ENCODE results near the gene SORCS2.

The SORCS2 gene

GRCh38 chr4:7344636-7345155, 152.4 kb downstream of the SORCS2 start:
- no peak overlapping the region for H3K4me3 ChIP-seq (ENCODE audit: low read depth, low read length)
- TF ChIP-seq POLR2A (IDR thresholded peaks at IDR 0.05; ENCODE audit: extremely low read depth, insufficient read length) (no peak), CTCF (IDR thresholded peaks at IDR 0.05; ENCODE audit: low read depth, low read length) (no peak), MAX (IDR thresholded peaks at IDR 0.05; ENCODE audit: low read depth, low read length) (no peak), MYC (IDR thresholded peaks at IDR 0.05; ENCODE audit: low read depth, low read length) (no peak)
- no peak for DNase-seq (ENCODE audit: low read depth)

GRCh38 chr4:7347981-7348380, 155.6 kb downstream of the SORCS2 start:
- no peak for DNase-seq (ENCODE audit: low read depth)
- no peak overlapping the region for H3K4me3 ChIP-seq (ENCODE audit: low read depth, low read length)
- TF ChIP-seq CTCF (IDR thresholded peaks at IDR 0.05; ENCODE audit: low read depth, low read length) (no peak), POLR2A (IDR thresholded peaks at IDR 0.05; ENCODE audit: extremely low read depth, insufficient read length) (no peak), MYC (IDR thresholded peaks at IDR 0.05; ENCODE audit: low read depth, low read length) (no peak), MAX (IDR thresholded peaks at IDR 0.05; ENCODE audit: low read depth, low read length) (no peak)

- TF ChIP-seq MYC (IDR thresholded peaks at IDR 0.05; ENCODE audit: low read depth, low read length) (no peak), POLR2A (IDR thresholded peaks at IDR 0.05; ENCODE audit: extremely low read depth, insufficient read length) (no peak), MAX (IDR thresholded peaks at IDR 0.05; ENCODE audit: low read depth, low read length) (no peak), CTCF (IDR thresholded peaks at IDR 0.05; ENCODE audit: low read depth, low read length) (no peak)
- peak; percentile 21 for DNase-seq (ENCODE audit: low read depth)
- no peak overlapping the region for H3K4me3 ChIP-seq (ENCODE audit: low read depth, low read length)
Observed at GRCh38 chr4:7348946-7349900, 156.9 kb downstream of the SORCS2 start.

GRCh38 chr4:7350396-7350795, 158.1 kb downstream of the SORCS2 start:
- DNase-seq (ENCODE audit: low read depth), result no peak
- TF ChIP-seq MAX (IDR thresholded peaks at IDR 0.05; ENCODE audit: low read depth, low read length) (no peak), POLR2A (IDR thresholded peaks at IDR 0.05; ENCODE audit: extremely low read depth, insufficient read length) (no peak)

GRCh38 chr4:7351014-7351413, 158.7 kb downstream of the SORCS2 start:
- H3K4me3 ChIP-seq (ENCODE audit: low read depth, low read length), result no peak overlapping the region
- TF ChIP-seq MYC (IDR thresholded peaks at IDR 0.05; ENCODE audit: low read depth, low read length) (no peak), MAX (IDR thresholded peaks at IDR 0.05; ENCODE audit: low read depth, low read length) (no peak), CTCF (IDR thresholded peaks at IDR 0.05; ENCODE audit: low read depth, low read length) (no peak)
- DNase-seq (ENCODE audit: low read depth), result no peak

More at GRCh38 chr4:7350396-7350795, 158.1 kb downstream of the SORCS2 start:
- no peak overlapping the region for H3K4me3 ChIP-seq (ENCODE audit: low read depth, low read length)

GRCh38 chr4:7352486-7352885, 160.1 kb downstream of the SORCS2 start:
- no peak overlapping the region for H3K4me3 ChIP-seq (ENCODE audit: low read depth, low read length)
- TF ChIP-seq MAX (IDR thresholded peaks at IDR 0.05; ENCODE audit: low read depth, low read length), result no peak
- TF ChIP-seq CTCF (IDR thresholded peaks at IDR 0.05; ENCODE audit: low read depth, low read length), result no peak
- no peak for TF ChIP-seq POLR2A (IDR thresholded peaks at IDR 0.05; ENCODE audit: extremely low read depth, insufficient read length)
- no peak for TF ChIP-seq MYC (IDR thresholded peaks at IDR 0.05; ENCODE audit: low read depth, low read length)
- DNase-seq (ENCODE audit: low read depth), result no peak
